ENCODE results near the gene CFAP45.

GRCh38 chr1:159918352-159919200, 18.6 kb upstream of the CFAP45 start:
- TF ChIP-seq EZH2 (IDR thresholded peaks at IDR 0.05; ENCODE audit: low read depth) (no peak), CTCF (conservative IDR thresholded peaks at IDR 0.05) (no peak)
